ENCODE data around the gene UFSP2.

GRCh38 chr4:185383451-185383850, 42.3 kb downstream of the UFSP2 start:
- TF ChIP-seq, protein P1, sequence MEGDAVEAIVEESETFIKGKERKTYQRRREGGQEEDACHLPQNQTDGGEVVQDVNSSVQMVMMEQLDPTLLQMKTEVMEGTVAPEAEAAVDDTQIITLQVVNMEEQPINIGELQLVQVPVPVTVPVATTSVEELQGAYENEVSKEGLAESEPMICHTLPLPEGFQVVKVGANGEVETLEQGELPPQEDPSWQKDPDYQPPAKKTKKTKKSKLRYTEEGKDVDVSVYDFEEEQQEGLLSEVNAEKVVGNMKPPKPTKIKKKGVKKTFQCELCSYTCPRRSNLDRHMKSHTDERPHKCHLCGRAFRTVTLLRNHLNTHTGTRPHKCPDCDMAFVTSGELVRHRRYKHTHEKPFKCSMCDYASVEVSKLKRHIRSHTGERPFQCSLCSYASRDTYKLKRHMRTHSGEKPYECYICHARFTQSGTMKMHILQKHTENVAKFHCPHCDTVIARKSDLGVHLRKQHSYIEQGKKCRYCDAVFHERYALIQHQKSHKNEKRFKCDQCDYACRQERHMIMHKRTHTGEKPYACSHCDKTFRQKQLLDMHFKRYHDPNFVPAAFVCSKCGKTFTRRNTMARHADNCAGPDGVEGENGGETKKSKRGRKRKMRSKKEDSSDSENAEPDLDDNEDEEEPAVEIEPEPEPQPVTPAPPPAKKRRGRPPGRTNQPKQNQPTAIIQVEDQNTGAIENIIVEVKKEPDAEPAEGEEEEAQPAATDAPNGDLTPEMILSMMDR (IDR thresholded peaks at IDR 0.05 in 4 of 5, conservative IDR thresholded peaks at IDR 0.05 in 1 of 5): no peak
- TF ChIP-seq POLR2A (IDR thresholded peaks at IDR 0.05): no peak

Data from gastrocnemius medialis (tissue), 4 donors.